ENCODE measurements around the gene MPP3.

The MPP3 gene

DNA sequence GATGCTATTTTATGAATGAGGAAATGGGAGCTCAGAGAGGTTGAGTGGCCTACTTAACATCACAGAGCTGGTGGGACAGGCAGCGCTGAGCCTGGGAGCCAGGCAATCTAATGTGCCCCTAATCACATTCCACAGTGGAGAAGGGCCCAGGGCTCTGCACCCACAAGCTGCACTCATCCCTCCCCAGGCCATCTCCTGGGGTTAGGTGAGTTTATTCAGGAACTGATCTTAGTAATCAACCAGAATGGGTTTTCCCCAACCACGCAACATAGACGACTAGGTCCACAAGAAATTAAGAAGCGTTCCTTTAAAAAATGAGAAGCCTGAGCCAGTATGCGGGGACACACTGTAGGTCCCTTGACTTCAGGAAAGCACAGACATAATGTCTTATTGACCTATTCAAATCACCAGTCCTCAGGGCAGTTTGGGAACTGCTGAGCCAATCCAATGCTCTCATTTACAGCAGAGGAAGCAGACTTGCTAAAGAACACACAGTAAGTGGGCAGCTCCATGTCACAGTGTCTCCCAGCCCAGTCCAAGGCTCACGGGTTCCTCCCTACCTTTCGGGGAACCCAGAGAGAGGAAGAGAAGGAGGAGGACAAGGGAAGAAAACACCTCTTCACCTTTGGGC is 2.3 kb downstream of the MPP3 start:
- DNase-seq, result peak; percentile 27

DNA sequence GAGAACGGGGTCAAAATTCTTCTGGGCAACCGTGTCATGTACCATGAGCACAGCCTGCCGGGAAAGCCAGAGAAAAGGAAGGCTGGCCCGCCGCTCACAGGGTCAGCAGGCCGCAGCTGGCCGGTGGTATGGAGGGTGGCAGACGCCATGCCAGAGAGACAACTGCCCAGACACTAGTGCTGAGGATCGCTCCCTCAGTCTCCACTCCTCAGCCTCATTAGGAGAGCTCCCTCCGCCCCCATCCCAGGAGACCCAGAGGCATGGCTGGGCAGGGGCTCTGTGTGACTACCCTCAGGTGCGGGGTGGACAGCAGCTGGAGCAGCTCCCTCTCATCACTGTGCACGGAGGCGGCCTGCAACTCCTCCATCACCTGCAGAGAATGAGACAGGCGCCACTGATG is 3.2 kb downstream of the MPP3 start:
- no peak for DNase-seq

DNA sequence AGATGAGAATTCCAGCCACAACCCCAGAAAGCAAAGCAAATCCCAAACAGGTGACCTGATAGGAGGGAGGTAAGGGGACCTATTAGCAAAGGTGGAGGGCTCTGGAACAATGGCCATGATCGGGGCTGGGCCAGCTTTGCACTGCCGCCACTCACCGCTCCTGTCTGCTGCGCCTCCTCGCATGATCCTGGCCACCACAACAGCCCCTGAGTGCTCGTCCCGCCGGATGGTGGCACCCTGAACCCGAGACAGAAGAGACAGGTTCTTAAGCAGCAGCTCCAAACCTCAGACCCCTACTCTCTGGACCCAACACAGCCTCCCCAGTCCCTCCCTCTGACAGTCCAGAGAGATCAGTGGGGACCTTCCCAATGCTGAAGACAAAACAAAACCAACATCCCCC is 5.3 kb downstream of the MPP3 start:
- no peak for DNase-seq

DNA sequence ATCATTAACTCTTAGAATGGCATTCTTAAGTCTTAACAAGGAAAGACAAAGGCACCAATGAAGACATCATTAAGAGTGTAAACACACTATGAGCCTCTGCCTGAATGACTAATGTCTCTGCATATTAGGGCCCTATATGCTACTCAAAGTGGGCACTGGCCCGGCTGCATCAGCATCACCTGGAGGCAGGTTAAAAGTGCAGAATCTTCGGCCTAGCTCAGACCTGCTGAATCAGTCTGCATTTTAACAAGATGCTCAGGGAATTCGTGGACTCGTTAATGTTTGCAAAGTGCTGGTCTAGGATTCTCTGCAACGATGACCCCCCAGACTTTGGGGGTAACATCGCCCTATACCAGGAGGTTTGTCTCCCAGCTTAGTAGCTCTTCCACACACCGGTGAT is 6.7 kb downstream of the MPP3 start:
- no peak for DNase-seq

DNA sequence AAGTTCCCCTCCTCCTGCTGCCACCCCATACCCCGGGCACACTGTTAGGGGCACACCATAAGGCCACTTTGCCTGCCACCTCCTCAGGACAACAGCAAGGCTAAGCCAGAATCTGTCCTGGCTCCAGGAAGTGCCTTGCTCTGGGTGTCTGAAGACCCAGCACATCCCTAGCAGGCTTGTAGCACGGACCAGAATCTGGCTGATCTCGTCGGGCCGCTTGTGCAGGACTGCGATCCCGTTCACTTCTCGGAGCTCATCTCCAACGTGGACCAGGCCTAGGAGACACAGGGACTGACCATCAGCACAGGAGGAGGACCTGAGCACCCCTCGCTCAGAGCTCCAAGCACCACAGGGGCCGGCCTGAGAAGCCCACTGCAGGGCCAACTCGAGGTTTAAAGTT is 7.4 kb downstream of the MPP3 start:
- no peak for DNase-seq

DNA sequence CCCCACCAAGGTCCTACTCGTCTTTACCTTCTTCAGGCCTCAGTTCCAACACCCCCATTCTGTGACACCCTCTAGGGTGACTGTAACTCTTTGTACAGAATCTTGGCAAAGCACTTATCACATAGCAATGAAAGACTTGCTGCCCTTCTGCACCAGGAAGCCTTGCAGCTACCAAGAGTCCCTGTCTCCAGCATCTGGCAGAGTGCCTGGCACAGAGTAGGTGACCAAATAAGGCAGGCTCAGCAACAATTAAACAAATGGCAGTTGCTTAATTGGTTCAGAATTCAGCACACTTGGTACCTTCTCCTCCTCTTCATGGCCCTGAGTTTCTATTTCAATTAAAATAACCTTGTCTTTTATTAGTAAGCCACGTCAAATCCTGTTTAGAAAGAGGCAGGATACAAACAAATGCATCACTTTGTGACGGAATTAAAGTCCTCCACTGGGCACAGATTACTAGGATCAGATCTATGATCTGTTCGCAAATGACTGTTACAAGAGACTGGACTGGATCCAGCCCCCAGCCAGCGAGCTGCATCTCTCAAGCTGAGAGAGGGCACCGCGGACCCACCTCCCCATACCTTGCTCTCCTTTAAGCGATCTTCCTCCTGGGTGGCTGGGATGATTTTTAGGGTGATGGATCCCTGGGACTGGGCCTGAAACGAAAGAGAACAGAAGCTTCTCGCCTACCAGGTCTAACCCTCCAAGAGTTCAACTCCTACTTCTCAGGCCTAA is 9.4 kb downstream of the MPP3 start:
- DNase-seq, result no peak

DNA sequence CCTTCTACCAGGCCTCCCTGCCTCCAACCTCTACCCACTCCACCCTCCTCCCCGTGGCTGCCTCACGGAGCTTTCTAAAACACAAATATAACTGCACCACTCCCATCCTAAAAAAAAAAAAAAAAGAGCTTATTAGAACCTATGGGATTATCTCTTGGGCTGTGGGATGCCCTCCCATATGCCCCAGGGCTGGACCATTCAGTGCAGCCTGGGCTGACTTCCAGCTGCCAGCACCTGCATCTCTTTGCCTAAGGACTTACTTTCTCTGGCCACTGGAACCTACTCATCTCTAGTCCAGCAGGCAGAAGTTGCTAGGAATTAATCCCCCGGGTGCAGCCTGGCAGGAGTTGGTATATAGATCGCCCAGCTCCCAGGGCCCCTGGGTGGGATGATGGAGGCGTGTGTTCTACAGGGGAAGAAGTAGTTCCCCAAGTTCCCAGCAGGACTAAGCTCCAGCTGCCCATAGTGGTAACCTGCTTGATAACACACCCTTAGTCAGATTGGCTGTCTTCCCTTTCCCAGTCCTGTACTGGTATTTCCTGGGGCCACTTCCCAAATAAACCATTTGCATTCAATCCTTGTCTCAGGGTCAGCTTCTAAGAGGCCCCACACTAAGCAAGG is 10.3 kb downstream of the MPP3 start:
- DNase-seq, result no peak

DNA sequence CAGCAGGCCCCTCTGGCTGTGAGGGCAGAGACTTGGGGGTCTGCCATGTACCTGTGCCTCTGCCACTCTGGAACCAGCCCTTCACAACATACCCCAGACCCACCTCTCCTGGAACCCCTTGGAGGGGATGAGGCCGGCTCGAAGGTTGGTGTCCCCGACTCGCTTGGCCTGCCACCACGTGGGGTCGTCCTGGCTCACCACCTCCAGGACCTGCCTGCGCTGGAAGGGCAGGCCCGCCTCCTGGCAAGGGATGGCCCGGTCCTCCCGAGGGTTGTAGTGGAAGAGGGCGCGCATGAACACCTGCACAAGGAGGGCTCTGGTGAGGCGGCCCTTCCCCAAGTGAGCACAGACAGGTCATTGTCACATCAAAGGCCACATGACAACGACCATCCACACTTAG is 12.2 kb downstream of the MPP3 start:
- DNase-seq, result no peak

DNA sequence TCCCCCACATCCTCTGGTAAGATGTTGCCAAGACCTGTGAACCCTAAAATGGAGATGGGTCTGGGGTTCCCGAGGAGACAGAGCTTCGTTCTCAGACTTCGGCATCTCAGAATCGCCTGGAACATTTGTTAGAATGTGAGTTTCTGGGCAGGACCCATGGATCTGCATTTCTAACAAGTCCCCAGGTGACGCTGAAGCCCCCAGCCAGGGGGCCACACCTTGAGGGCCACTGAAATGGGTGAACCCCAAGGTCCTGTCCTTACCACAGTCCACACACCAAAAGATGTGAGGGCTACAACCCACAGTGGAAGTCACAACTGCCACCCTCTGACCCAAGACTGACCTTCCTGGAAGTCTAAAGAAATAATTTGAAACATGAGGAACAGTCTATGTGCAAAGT is 14.0 kb downstream of the MPP3 start:
- no peak for DNase-seq

DNA sequence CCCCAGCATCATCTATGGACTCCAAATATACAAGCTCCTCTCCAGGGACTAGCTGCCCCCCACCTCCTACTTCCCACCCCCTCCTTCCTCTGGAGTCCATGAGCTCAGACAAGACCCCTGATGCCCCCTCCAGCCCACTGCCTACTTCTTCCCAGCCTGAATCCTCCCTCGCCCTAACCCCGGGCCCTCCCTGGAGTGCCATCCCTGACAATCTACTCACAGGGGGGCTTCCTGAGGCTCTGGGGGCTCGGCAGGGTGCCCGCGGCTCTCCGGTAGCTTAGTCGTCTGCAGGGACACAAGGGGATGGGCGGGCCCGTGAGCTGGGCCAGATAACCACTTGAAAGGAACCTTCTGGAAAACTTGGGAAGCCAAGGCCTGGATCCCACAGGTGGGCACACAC is 15.1 kb downstream of the MPP3 start:
- DNase-seq, result no peak

DNA sequence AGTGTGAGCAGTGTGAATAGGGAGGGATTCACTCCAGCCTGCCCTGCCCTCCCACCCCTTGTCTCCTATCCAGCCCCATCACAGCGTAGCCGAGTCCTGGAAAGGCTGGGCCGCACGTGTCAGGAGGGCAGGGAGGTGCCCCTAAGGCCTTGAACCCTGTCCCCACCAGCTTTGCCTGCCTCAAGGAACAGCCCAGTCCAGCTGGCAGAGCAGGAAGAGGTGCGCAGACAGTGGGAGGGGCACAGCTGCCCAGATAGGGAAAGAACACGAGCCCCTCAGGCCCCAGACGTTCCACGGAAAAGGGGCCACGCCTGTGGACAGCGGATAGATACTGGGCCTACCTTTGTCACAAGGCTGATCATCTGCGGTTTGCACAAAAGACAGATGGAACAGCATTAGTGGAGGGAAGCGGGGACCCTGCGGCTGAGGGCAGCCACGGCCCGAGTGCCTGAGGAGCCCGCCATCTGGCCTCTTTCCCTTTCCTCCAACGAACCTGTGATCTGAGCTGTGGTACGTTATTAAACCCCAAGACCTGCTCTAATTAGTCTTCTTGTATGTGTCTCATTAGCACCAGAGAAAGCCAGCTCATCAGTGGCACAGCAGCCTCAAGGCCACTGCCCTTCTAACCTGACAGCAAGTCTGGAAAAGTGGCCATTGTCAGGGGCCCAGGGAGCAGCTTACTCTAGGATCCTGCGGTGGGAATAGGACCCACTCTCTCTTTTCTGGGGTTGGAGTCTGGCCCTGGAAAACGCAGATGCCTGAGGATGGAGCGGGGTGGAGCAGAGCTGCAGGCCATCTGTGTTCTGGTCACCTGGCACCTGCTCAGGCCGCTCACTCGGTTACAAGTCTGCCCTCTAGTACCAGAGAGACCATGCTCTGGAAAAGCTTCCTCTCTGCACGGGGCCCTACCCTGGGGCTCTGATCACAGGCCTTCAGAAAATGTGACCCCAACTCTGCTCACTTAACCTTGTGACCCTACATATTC is 16.3 kb downstream of the MPP3 start:
- DNase-seq, result no peak

DNA sequence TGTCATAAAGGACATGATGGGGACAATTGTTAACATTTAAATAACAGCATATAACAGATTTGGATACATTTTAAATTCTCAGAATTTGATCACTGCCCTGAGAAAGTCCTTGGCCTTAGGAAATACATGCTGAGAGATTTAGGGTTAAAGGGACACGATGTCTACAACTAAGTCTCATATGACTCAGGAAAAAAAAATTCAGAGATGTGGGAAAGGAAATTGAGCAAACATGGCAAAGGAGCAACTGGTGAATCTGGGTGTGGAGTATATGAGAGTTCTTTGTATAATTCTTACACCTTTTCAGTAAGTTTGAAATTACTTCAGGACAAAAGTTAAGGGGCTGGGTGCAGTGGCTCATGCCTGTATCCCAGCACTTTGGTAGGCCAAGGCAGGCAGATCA is 18.2 kb downstream of the MPP3 start:
- DNase-seq, result no peak

DNA sequence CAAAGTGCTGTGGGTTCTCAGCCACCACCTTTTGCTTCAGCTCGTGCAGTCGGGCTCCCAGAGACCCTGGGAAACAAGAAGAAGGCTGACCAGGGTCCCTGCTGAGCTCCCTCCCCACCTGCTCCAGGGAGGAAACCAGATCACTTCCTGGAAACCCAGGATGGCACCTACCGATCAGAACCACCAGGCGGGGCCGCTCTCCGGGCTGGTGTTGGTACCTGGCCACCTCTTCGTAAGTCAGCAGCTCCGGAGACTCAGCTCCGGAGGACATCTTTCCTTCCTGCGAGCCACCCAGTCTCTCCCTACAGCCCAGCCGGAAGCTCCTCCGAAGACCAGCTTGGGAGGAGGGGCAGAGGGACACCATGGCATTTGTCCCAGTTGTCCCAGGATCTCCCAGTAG is 18.9 kb downstream of the MPP3 start:
- no peak for DNase-seq

DNA sequence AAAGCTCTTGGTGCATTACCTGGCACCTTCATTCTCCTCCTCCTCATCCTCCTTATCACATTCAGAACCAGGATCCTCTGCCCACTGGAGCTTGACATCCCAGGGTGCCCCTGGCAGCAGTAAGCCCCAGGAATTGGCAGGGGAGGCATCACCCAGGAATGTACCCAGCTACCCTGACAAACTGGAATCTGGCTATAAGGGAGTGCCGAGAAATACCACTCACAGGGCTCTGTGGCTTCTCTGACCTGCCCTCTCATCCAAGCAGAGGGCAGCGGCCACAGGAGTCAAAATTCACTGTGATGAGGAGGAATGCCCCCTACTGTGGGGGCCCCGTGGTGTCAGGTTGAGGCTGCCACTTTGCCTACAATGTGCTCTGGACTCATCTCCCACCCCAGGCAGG is 19.6 kb downstream of the MPP3 start:
- no peak for DNase-seq

DNA sequence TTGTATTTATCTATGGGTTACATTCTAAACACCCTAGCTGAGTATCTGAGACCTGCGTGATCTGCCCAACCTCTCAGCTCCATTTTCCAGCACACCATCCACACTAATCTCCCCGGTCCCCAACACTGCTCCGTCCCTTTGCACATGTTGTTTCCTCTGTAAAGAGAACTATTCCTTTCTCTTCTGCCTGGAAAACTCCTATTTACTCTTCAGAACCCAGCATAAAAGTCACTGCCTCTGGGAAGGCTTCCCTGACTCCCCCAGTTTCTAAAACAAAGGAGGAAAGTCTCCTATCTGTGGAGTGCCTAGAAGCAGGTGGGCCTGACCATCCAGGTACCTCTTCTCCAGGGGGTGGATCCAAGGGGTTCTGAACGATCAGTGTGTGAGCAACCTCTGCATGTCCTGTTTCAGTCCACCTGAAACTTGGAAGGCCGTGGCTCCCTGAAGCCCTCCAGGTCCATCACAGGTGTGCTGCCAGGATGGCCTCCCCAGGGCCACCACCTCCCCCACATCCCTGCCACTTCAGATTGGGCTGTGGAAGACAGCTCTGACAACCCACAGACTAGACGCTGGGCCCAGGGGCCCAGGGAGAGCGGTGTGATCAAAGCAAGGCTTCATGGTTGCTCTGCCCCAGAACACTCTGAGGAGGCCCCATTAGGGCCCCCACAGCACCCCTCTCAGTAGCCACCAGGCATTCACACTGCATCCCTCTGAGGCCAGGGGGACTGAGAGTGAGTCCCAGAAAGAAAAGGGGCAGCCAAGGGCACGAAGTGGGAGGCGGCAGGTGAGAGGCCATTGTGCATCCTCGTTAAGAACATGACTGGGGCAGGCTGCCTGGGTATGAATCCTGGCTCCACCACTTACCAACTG is 20.3 kb downstream of the MPP3 start:
- DNase-seq, result no peak

DNA sequence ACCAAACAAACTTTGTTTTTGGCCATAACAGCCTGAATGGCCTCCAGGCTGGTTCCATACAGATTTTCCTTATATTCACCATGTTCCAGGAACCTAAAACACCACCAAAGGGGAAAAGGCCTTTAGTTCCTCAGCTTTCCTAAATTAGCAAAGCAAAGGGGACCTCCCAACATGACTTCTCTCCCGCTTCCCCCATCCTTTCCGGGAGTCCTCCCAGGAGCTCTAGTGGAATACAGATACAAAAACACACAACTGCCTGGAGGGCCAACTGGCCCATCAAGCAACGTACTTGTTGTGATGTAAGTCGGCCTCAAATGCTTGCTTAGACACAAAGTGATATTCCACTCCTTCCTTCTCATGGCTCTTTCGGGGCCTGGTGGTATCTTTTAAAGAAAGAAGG is 22.1 kb downstream of the MPP3 start:
- DNase-seq, result no peak

DNA sequence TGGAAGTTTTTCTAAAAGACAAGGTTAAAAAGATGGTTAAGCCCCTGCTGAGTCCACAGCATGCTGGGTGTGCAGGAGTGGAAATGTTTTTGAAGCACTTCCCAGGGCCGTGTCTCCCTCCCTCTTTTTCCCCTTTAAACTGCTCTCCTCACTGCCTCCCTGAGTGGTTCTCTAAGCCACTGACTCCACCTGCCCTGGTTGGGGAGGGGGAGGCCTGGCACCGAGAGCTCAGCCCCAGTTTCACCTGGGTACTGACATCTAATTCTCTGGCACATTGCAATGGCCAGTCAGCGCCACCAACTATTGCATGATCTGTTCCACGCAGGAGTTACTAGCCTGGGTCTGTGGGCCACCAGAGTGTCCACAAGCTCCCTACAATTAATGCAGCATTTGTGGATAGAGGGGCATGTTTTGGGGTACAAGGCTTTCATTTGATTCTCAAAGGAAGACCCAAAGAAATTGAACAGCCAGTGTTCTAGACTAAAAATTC is 22.7 kb downstream of the MPP3 start:
- no peak for DNase-seq

DNA sequence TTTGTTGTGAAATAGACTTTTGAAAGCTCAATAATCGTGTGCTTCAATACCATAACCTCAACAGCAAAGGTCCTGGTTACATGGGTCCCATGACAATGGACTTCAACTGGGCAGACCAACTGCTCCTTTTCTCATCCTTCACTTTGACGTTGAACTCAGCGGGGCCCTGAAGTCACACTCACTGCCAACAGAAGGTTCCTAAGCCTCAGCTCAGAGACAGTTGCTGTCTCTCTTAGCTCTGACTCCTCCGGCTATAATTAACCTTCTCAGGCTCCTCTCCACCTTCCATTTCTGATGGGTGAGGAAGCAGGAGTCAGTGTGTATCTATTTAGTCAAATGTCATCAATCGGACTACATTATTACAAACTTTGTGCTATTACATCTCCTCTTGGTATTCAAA is 23.8 kb downstream of the MPP3 start:
- DNase-seq, result no peak

DNA sequence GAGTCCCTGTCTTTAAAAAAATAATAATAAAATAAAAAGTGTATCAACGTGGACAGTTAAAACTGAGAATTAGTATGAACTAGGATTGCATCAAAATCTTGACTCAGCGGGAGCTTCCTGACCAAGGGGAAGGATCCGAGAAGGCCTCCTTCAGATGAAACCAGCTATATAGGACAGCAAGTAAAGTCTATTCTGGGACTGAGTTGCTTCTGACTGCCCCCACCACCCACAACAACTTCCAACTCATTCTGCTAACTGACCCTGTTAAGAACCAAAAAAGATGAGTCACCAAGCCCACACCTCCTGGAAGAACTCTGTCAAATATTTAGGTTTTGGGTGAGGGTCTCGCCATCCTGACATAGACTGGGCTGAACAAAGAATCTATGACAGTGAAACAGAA is 24.9 kb downstream of the MPP3 start:
- no peak for DNase-seq

DNA sequence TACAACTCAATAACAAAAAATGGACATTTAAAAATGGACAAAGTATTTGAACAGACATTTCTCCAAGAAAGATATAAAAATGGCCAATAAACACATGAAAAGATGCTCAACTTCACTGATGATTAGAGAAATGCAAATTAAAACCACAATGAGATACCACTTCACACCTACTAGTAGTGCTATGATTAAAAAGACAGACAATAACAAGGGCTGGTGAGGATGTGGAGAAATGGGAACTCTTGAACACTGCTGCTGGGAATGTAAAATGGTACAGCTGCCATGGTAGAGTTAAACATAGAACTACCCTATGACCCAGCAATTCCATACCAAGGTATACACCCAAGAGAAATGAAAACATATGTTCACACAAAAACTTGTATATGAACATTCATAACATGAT is 27.8 kb downstream of the MPP3 start:
- no peak for DNase-seq

DNA sequence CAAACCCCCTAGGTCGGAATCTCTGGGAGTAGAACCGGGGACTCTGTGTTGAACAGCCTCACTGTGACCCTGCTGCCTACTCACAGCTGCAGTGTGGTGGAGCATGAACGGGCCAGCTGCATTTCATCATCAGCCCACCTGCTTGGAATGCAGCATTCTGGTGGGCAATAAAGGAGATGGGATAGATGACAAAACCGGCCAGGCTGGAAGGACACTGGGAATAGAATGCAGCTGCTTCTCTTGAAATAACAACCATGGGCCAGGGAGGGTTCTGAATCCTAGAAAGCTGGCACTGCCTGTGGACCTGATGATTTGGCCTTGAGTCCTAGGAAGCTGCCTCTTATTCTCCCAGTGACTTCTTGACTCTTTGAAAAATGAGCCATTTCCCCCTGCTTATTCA is 29.2 kb downstream of the MPP3 start:
- no peak for DNase-seq

DNA sequence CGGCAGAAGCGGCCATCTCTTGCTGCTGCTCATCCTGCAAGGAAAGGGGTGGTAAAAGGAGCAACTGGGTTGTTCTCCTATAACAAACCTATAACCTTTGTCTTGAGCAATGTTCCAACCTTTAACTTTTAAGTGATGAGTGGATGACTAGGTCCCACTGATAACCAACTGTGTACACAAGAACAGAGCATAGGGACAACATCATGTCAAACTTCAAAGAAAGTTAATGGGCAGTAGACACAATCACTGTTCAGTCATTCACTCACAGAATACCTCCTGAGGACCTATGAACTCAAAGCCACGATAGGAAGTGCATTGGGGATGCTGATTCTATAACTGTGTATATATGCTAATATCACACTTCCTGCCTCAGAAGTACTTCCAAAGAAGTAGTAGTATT is 31.1 kb downstream of the MPP3 start:
- no peak for DNase-seq

All from activated CD4-positive, alpha-beta T cell treated with anti-CD3 and anti-CD28 coated beads, Interleukin-2, amount 50 U/mL, for 16 hours (primary cell).